Ovary (tissue), 3 donors: ENCODE results near the gene SLC16A10.

ENCODE experiments used
- EP300 ChIP-seq: sonication (generic); formaldehyde crosslinking; IDR thresholded peaks from one replicate; pipeline ENCODE4 v1.6.1; 2017; ENCODE audit warnings: antibody characterized with exemption
- POLR2A ChIP-seq: fragments of 450-650 bp; IDR thresholded peaks from one replicate; pipeline ENCODE4 v1.6.1; 2017; ENCODE audit warnings: antibody characterized with exemption, mild to moderate bottlenecking, moderate library complexity
- TF ChIP-seq, protein P1 (sequence below), 3 donors: fragments of 450-650 bp in 2 of 3; fragments of 200-600 bp in 1 of 3; IDR thresholded peaks; one replicate each; pipeline versions ENCODE4 v1.5.1 to v1.8.0; 2016 to 2022; ENCODE audit warnings: antibody characterized with exemption in 3 of 3, mild to moderate bottlenecking in 1 of 3
- donor health status: DM: no; HTN: no; CAD: no.

- TF ChIP-seq, protein P1, sequence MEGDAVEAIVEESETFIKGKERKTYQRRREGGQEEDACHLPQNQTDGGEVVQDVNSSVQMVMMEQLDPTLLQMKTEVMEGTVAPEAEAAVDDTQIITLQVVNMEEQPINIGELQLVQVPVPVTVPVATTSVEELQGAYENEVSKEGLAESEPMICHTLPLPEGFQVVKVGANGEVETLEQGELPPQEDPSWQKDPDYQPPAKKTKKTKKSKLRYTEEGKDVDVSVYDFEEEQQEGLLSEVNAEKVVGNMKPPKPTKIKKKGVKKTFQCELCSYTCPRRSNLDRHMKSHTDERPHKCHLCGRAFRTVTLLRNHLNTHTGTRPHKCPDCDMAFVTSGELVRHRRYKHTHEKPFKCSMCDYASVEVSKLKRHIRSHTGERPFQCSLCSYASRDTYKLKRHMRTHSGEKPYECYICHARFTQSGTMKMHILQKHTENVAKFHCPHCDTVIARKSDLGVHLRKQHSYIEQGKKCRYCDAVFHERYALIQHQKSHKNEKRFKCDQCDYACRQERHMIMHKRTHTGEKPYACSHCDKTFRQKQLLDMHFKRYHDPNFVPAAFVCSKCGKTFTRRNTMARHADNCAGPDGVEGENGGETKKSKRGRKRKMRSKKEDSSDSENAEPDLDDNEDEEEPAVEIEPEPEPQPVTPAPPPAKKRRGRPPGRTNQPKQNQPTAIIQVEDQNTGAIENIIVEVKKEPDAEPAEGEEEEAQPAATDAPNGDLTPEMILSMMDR (IDR thresholded peaks at IDR 0.05) = no peak
- TF ChIP-seq EP300 (no peak), POLR2A (no peak)
These were observed 135.0 kb downstream of the SLC16A10 start for GRCh38 chr6:111222341-111222740.
